GM20000 (cell line): Measurements from ENCODE around the gene SNX32.

Experiments
- DNase-seq: peaks from one replicate; pipeline ENCODE4 v3.0.0; 2012; ENCODE audit warnings: low spot score
- TF ChIP-seq, protein P1 (sequence below): IDR thresholded peaks from 2 replicates; pipeline ENCODE4 v1.5.1; 2012; ENCODE audit warnings: mild to moderate bottlenecking, control low read depth; ENCODE audit errors: extremely low read depth, missing control alignments

SNX32 gene

DNA sequence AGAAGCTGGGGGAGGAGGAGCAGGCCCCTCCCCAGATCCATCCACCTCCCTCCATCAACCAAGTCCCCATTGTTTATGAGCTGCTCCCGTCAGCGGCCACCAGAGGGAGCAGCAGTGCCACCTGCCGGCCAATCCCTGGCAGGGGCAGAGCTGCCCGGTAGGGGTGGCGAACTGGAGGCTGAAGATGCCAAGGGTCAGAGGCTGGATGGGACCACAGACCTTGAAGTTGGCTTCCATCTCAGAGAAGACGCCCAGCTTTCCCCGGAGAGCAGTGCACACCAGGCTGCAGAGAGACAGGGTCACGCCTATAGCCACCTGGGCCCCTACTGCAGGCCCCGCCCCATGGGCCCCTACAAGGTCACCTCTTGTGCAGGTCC is 50.9 kb downstream of the SNX32 start:
- DNase-seq, result peak; percentile 84

DNA sequence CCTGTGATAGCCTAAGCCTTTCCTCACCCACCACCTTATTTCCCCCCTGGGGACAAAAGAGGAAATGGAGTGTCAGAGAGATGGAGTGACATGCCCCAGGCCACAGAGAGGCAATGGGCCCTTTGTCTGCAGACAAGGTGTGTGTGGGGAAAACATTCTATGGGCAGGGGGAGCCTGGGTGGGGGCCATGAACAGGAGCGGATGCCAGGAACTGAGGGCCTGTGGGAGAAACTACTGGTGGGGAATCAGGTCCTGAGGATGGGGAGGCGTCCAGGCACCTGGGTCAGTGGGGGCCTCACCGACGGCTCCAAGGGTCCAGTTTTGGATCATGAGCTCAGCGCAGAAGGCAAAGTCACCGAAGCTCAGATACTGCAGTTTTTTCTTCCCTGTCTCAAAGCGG is 51.5 kb downstream of the SNX32 start:
- DNase-seq, result no peak
- TF ChIP-seq, protein P1, sequence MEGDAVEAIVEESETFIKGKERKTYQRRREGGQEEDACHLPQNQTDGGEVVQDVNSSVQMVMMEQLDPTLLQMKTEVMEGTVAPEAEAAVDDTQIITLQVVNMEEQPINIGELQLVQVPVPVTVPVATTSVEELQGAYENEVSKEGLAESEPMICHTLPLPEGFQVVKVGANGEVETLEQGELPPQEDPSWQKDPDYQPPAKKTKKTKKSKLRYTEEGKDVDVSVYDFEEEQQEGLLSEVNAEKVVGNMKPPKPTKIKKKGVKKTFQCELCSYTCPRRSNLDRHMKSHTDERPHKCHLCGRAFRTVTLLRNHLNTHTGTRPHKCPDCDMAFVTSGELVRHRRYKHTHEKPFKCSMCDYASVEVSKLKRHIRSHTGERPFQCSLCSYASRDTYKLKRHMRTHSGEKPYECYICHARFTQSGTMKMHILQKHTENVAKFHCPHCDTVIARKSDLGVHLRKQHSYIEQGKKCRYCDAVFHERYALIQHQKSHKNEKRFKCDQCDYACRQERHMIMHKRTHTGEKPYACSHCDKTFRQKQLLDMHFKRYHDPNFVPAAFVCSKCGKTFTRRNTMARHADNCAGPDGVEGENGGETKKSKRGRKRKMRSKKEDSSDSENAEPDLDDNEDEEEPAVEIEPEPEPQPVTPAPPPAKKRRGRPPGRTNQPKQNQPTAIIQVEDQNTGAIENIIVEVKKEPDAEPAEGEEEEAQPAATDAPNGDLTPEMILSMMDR, result no peak

More for the DNA sequence above, 50.9 kb downstream of the SNX32 start:
- TF ChIP-seq, protein P1, result peak; percentile 100

GRCh38 chr11:65885808-65886536 is 52.2 kb downstream of the SNX32 start:
- TF ChIP-seq, protein P1, result no peak
- no peak for DNase-seq

GRCh38 chr11:65886826-65887722 is 53.3 kb downstream of the SNX32 start:
- TF ChIP-seq, protein P1, result no peak
- DNase-seq, result no peak

DNA sequence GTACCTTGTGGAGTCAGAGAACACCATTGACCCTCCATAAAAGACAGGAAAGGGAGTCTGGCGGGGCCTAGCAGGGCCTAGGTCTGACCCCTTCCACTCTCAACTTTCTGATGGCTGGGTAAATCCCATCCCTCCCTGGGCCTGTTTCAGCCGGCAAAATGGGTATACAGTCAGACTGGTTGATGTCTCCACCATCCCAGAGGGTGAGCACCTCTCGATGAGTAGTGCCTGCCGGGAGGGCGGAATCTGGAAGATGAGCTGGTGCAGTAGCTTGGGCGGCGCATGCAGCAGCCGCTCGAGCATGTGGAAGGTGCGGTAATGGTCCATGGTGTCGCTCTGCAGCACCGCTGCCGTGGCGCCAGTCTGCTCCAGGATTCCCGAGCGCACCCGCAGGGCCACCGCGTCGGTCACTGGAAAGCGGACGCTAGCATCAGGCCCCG is 54.0 kb downstream of the SNX32 start:
- no peak for DNase-seq

GRCh38 chr11:65888163-65888814 is 54.5 kb downstream of the SNX32 start, which contains the start of gene FIBP:
FIBP (minus strand) TSS chr11:65888471; CDS start chr11:65888418, 53 bp downstream.
- DNase-seq, result peak; percentile 97
- TF ChIP-seq, protein P1, result peak; percentile 69

More for the DNA sequence above, 54.0 kb downstream of the SNX32 start:
- TF ChIP-seq, protein P1, result no peak
